Activated CD8-positive, alpha-beta memory T cell treated with anti-CD3 and anti-CD28 coated beads, Interleukin-2, amount 50 U/mL, for 24 hours (primary cell): ENCODE measurements around the gene PRM2.

Experiments
- DNase-seq: peaks from one replicate; pipeline ENCODE4 v3.0.0-alpha.2; 2020; ENCODE audit errors: extremely low read depth

PRM2 gene

GRCh38 chr16:11225677-11226549 lies 50.4 kb downstream of the PRM2 start:
- DNase-seq, result no peak
